Thyroid gland (tissue), 4 donors: ENCODE measurements around the gene TP73.

Source experiments
- POLR2A ChIP-seq, 2 donors: fragments of 450-650 bp; IDR thresholded peaks; one replicate each; pipeline ENCODE4 v1.6.1; 2017; ENCODE audit warnings: antibody characterized with exemption in 2 of 2, mild to moderate bottlenecking in 2 of 2, moderate library complexity in 1 of 2
- TF ChIP-seq, protein P1 (sequence below), 6 experiments: fragments of 200-600 bp in 3 of 6; fragments of 450-650 bp in 3 of 6; sonication (generic) in 3 of 6; IDR thresholded peaks; one replicate each; pipeline ENCODE4 v1.5.1; 2016 to 2019; ENCODE audit warnings: antibody characterized with exemption in 6 of 6, mild to moderate bottlenecking in 2 of 6, inconsistent platforms in 1 of 6, moderate library complexity in 1 of 6

DNA sequence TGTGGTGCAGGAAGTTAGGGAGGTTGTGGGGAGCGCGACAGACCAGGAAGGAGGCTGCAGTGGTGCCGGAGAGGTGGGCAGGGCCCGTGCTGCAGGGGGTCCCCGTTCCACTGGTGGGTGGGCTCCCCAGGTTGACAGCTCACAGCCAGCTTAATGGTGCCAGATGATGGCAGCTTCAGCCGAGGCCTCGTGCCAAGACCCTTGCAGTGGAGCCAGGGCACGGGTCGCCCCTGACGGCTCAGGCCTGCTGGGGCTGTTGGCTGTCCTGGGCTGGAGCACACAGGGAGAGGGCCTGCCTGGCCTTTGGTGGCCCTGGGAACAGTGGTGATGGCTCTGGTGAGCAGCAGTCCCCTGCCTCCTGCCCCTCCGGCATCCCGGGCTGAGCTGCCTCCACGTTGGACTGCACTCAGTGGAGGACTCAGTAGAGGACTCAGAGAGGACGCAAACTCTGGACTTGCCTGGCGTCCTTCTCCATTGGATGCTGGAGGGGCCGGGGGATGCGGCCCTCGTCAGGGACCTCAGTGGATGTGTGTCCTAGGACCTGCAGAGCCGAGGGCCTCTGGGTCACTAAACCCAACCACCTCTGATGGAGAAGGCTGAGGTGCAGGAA, 53.1 kb downstream of the TP73 start:
- TF ChIP-seq, protein P1, sequence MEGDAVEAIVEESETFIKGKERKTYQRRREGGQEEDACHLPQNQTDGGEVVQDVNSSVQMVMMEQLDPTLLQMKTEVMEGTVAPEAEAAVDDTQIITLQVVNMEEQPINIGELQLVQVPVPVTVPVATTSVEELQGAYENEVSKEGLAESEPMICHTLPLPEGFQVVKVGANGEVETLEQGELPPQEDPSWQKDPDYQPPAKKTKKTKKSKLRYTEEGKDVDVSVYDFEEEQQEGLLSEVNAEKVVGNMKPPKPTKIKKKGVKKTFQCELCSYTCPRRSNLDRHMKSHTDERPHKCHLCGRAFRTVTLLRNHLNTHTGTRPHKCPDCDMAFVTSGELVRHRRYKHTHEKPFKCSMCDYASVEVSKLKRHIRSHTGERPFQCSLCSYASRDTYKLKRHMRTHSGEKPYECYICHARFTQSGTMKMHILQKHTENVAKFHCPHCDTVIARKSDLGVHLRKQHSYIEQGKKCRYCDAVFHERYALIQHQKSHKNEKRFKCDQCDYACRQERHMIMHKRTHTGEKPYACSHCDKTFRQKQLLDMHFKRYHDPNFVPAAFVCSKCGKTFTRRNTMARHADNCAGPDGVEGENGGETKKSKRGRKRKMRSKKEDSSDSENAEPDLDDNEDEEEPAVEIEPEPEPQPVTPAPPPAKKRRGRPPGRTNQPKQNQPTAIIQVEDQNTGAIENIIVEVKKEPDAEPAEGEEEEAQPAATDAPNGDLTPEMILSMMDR (IDR thresholded peaks at IDR 0.05) = no peak
- no peak for TF ChIP-seq POLR2A (IDR thresholded peaks at IDR 0.05)
